Activated CD8-positive, alpha-beta memory T cell treated with anti-CD3 and anti-CD28 coated beads, Interleukin-2, amount 50 U/mL, for 1 hour (primary cell): ENCODE results near the gene STARD3.
A peak's percentile ranks its signal among the peaks of the same experiment; 100 is the strongest.
"Not testable (repeated sequence)": the region's sequence is repeated elsewhere in the genome, so short reads cannot be mapped to it uniquely, and the experiment has no call there.

Experiments used
- DNase-seq: peaks from one replicate; pipeline ENCODE4 v3.0.0-alpha.2; 2020; ENCODE audit errors: extremely low read depth

STARD3 gene

GRCh38 chr17:39636927-39637736 is at the start of gene STARD3:
Gene STARD3, plus strand, starts transcription at chr17:39637144. Its CDS starts 16,388 bp downstream, at chr17:39653532.
- peak; percentile 46 for DNase-seq

- not testable (repeated sequence) for DNase-seq
Measured at GRCh38 chr17:39590180-39590579, 46.8 kb upstream of the STARD3 start.

GRCh38 chr17:39591958-39592954 is 44.7 kb upstream of the STARD3 start:
- DNase-seq = no peak

- DNase-seq = no peak
Measured at GRCh38 chr17:39593371-39593770, 43.6 kb upstream of the STARD3 start.

- no peak for DNase-seq
Measured at GRCh38 chr17:39595294-39595693, 41.6 kb upstream of the STARD3 start.

GRCh38 chr17:39595928-39596510 is 40.9 kb upstream of the STARD3 start:
- DNase-seq = no peak

- DNase-seq = no peak
Measured at GRCh38 chr17:39596543-39597267, 40.2 kb upstream of the STARD3 start.

GRCh38 chr17:39597372-39598046 is 39.4 kb upstream of the STARD3 start:
- no peak for DNase-seq

GRCh38 chr17:39598047-39598481 is 38.9 kb upstream of the STARD3 start:
- DNase-seq = no peak

- DNase-seq = no peak
Measured at GRCh38 chr17:39598630-39599003, 38.3 kb upstream of the STARD3 start.

- no peak for DNase-seq
Measured at GRCh38 chr17:39599004-39599664, 37.8 kb upstream of the STARD3 start.

- DNase-seq = no peak
Measured at GRCh38 chr17:39599665-39600231, 37.2 kb upstream of the STARD3 start.

GRCh38 chr17:39600288-39600996 is 36.5 kb upstream of the STARD3 start:
- no peak for DNase-seq

- DNase-seq = no peak
Measured at GRCh38 chr17:39600997-39601597, 35.8 kb upstream of the STARD3 start.

GRCh38 chr17:39601758-39602532 is 35.0 kb upstream of the STARD3 start:
- no peak for DNase-seq

GRCh38 chr17:39602533-39603303 is 34.2 kb upstream of the STARD3 start:
- DNase-seq = no peak

GRCh38 chr17:39603304-39604016 is 33.5 kb upstream of the STARD3 start:
- no peak for DNase-seq
